ENCODE results near the gene ITPR3. TPM values are rescaled to one million over a fixed set of nuclear protein-coding genes. Genes with fewer than 3 reads are reported as not detected.

ITPR3 gene
- total and polyA plus RNA-seq, 10 donors, result 9.9 to 95.6 (median 62.1) TPM

GRCh38 chr6:33663727-33664449, 42.8 kb downstream of the ITPR3 start:
- TF ChIP-seq POLR2AphosphoS5 (IDR thresholded peaks at IDR 0.05), result peak in 1 of 3 donors; percentile 24
- TF ChIP-seq CTCF (IDR thresholded peaks at IDR 0.05 in 8 of 11, conservative IDR thresholded peaks at IDR 0.05 in 3 of 11), result no peak
- WGBS, 5 donors, result 92 to 98% (median 96%) methylated on average over 8 to 16 of the region's 16 CpGs
- no peak overlapping the region for H3K4me3 ChIP-seq

GRCh38 chr6:33664506-33665057, 43.5 kb downstream of the ITPR3 start:
- Histone ChIP-seq H3K36me3 (peaks cover 0 to 98% (median 65%) of the 10 kb centered on the region in 6 donors), H3K9me3 (no peaks in the 10 kb centered on the region), H3K4me3 (no peak overlapping the region), H3K27ac (no peak overlapping the region), H3K4me1 (no peaks in the 10 kb centered on the region), H3K27me3 (replicated peaks in 1 of 7) (no peaks in the 10 kb centered on the region)
- no peak for DNase-seq
- 75 to 93% (median 89%) methylated on average over 13 to 17 of the region's 17 CpGs for WGBS, 5 donors
- intact Hi-C loops (cut with DNase I; ENCODE audit: low total_unique reads), result no loop called here
- TF ChIP-seq CTCF (IDR thresholded peaks at IDR 0.05 in 8 of 11, conservative IDR thresholded peaks at IDR 0.05 in 3 of 11), result no peak
- TF ChIP-seq POLR2AphosphoS5 (IDR thresholded peaks at IDR 0.05), result no peak
- TF ChIP-seq POLR2A (IDR thresholded peaks at IDR 0.05), result no peak

More at GRCh38 chr6:33663727-33664449, 42.8 kb downstream of the ITPR3 start:
- Histone ChIP-seq H3K4me1 (no peaks in the 10 kb centered on the region), H3K27me3 (replicated peaks in 1 of 7) (no peaks in the 10 kb centered on the region), H3K9me3 (no peaks in the 10 kb centered on the region), H3K36me3 (peaks cover 0 to 98% (median 65%) of the 10 kb centered on the region in 6 donors), H3K27ac (no peak overlapping the region)
- DNase-seq, result no peak
- intact Hi-C loops (cut with DNase I; ENCODE audit: low total_unique reads), result no loop called here

- Histone ChIP-seq H3K9me3 (no peaks in the 10 kb centered on the region), H3K4me1 (no peaks in the 10 kb centered on the region), H3K4me3 (no peak overlapping the region), H3K36me3 (peaks cover 0 to 98% (median 76%) of the 10 kb centered on the region in 6 donors), H3K27ac (no peak overlapping the region), H3K27me3 (replicated peaks in 1 of 7) (no peaks in the 10 kb centered on the region)
- 80 to 91% (median 83%) methylated on average over 12 to 13 of the region's 13 CpGs for WGBS, 5 donors
- DNase-seq, result no peak
- intact Hi-C loops (cut with DNase I; ENCODE audit: low total_unique reads), result no loop called here
- TF ChIP-seq POLR2A (IDR thresholded peaks at IDR 0.05) (no peak), POLR2AphosphoS5 (IDR thresholded peaks at IDR 0.05) (no peak), CTCF (IDR thresholded peaks at IDR 0.05 in 8 of 11, conservative IDR thresholded peaks at IDR 0.05 in 3 of 11) (no peak)
These were observed 44.8 kb downstream of the ITPR3 start for GRCh38 chr6:33665957-33666356.

- peak in 1 of 3 donors; percentile 33 for TF ChIP-seq POLR2AphosphoS5 (IDR thresholded peaks at IDR 0.05)
- TF ChIP-seq POLR2A (IDR thresholded peaks at IDR 0.05), result no peak
- no peak for TF ChIP-seq CTCF (IDR thresholded peaks at IDR 0.05 in 8 of 11, conservative IDR thresholded peaks at IDR 0.05 in 3 of 11)
- Histone ChIP-seq H3K27me3 (replicated peaks in 1 of 7) (no peaks in the 10 kb centered on the region), H3K27ac (no peak overlapping the region), H3K36me3 (peaks cover 0 to 100% (median 86%) of the 10 kb centered on the region in 6 donors), H3K9me3 (no peaks in the 10 kb centered on the region), H3K4me1 (no peaks in the 10 kb centered on the region), H3K4me3 (no peak overlapping the region)
- intact Hi-C loops (cut with DNase I; ENCODE audit: low total_unique reads), result no loop called here
- WGBS, 5 donors, result 89 to 97% (median 94%) methylated on average over 16 of the region's 16 CpGs
- DNase-seq, result no peak
These were observed 46.0 kb downstream of the ITPR3 start for GRCh38 chr6:33667072-33667471.

All from spleen (tissue), 11 donors.